Measurements from ENCODE around the gene AFAP1.
"Not testable (repeated sequence)": the region's sequence is repeated elsewhere in the genome, so short reads cannot be mapped to it uniquely, and the experiment has no call there.

The AFAP1 gene

DNA sequence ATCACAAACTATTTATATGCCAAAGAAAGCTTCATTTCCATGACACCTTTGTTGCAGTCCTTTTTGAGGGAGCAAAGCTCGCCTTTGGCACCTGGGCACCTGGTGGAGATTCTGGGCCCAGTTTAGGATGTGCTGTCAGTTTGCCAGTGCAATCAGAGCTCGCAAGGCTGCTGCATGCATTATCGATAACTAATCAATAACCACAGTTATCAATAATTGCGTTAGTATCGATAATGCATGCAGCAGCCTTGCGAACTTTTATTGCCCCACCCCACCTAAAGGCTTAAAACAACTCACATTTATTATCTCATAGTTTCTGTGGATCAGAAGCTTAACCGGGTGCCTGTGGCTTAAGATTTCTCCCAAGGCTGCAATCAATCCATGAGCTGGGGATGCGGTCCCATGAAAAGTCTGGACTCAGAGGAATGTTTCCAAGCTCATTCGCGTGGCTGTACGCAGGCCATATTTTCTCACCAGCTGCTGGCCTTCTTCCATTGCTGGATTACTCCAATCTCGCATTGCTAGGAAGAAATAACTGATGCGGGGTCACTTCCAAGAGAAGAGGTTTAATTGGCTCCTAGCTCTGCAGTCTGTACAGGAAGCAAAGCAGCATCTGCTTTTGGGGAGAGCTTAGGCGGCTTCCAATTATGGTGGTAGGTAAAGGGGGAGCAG lies 6.2 kb upstream of the AFAP1 start:
- no peak for DNase-seq

DNA sequence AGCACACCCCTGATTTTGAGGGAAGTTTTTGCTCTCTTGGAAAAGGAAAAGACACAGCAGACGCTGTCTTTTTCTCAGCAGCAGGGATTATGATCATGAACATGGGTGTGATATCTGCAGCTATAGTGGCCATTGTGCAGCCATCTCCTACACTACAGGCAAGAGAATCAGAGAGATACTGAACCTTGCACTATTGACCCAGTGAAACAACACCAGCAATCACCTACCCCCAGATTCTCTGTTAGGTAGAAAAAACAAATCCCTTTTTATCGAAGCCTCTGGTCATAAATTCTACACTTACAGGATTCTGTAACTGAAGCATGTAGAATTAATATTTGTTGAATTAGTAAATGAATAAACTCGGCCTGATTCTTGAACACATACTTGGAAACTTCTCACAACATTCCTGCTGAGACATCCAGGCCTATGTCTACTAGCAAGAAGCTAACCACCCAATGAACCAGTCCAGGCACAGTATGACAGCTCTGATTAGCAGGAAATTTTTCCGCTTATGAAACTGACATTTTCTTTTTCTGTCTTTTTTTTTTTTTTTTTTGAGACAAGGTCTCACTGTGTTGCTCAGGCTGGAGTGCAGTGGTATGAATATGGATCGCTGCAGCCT lies 5.0 kb upstream of the AFAP1 start:
- no peak for DNase-seq

DNA sequence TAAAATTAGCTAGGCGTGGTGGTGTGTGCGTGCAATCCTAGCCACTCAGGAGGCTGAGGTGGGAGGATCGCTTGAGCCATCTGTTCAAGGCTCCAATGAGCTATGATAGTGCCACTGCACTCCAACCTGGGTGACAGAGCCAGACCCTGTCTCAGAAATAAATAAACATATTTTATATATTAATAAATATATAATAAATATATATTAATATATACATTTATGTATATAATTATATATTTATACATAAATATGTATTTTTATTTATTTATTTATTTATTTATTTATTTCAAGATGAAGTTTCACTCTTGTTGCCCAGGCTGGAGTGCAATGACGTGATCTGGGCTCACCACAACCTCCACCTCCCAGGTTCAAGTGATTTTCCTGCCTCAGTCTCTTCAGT lies 4.0 kb upstream of the AFAP1 start:
- DNase-seq = not testable (repeated sequence)

DNA sequence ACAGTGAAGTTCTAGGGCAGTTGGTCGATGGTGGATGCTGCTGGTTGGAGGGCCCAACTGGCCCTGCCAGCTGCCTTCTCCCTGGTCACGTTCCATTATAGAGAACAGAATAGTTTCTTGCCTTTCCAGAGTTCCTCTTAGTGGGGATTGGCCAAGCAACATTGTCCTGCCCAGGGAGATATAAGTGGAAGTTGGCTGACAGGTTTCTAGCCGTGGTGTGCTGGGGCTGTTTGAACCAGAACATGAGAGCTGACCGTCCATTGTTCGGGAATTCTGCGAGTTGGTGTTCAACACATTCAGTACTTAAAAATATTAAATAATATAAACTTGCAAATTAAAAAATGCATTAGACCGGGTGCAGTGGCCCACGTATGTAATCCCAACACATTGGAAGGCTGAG lies 3.5 kb upstream of the AFAP1 start:
- DNase-seq = no peak

DNA sequence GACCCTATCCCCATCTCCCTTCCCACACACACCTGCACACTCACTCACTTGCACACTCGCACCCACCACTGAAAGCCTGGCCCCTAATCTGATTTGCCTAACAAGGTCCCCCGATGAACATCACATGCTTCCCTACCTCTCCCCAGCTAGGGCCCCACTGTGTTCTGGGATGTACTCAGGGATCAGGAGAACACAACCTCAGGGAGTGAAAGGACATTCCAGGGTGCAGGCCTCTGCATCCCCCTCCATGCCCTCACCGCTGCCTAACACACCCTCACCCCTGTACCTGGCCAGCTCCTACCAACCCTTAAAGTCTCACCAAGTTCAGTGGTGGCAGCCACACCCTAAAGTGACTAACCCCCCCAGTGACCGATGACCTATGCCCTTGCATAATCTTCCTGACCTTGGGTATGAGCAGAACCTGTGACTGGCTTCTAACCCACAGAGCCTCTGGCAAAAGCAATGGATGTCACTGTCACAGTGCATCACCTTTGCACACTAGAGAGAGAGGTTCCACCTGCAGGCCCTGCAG lies 2.4 kb upstream of the AFAP1 start:
- DNase-seq = no peak

DNA sequence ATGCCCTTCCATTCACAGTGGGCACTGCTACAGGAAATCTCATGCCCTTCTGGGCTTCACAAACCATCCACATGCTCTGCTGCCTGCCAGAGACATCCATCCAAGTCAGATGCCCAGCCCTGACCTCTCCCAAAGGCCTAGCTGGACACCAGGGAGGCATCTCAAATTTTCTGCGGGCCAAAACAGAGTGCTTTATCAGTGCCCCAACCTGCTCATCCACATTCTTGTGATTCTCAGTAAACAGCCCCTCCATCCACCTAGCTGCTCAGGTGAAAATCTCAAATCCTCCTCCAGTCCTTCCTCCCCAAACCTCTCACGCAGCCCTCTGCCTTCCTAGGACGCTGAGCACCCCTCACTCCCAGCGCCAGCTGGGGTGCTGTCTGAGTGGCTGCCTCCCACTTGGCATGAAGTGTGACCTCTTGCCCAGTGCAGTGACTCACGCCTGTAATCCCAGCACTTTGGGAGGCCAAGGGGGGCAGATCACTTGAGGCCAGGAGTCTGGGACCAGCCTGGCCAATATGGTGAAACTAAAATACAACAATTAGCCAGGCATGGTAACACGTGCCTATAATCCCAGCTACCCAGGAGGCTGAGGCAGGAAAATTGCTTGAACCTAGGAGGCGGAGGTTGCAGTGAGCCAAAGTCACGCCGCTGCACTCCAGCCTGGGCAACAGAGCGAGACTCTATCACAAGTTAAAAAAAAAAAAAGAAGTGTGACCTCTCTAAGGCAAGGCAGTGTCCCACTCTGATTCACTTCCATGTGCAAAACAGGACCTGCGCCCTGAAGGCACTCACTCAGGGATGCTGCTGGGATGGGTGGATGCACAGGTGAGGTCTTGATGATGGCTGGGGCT lies 1.7 kb upstream of the AFAP1 start:
- DNase-seq = no peak

DNA sequence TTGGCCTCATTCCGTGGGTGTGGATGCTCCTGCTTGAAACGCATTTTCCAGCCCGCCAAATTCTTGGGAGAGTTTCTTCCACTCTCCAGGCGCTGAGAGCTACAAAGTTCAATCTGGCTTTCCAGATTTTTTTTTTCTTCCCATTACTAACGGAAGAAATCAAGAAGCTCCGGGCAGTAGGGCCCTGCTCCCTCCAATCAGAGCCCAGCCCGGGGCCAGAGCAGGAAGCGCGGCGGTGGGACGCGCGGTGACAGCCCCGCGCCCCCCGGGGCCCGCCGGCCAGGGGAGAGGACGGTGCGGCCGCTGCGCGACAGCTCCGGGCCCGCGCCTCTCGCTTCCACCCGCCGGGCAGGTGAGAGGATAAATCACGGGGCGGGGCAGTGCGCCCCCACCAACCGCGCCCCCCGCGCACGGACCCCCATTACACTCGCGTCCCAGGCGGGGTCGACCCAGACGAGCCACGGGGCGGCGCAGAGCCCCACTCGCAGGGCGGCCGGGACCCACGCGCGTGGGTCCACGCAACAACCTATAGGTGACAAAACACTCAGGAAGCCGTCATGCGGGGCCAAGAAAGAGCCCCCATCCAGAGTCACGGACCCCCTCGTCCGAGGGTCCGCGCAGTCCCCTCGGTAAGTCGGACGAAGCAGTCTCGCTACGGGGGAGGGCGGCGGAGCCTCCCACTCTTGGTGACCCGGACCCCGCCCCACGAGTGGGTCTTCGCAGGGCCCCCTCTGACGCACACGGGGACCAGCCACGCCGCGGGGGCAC lies 868 bp downstream of the AFAP1 start:
- no peak for DNase-seq

DNA sequence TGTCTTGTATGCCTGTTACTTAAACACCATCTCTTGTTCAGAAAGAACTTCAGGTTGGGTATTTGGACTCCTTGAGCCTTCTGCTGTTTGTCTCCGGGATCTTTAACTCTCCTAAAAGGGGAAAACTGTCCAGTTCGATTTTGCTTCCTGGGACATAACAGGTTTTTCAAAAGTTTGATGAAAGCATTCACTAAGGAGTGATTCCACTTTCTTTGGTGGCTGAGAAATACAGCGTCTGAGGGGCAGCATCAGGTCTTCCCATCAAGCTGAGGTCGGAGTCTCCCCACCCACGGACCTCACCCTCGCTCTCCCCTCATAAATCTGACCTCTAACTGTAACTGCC lies 1.4 kb downstream of the AFAP1 start:
- DNase-seq = no peak

DNA sequence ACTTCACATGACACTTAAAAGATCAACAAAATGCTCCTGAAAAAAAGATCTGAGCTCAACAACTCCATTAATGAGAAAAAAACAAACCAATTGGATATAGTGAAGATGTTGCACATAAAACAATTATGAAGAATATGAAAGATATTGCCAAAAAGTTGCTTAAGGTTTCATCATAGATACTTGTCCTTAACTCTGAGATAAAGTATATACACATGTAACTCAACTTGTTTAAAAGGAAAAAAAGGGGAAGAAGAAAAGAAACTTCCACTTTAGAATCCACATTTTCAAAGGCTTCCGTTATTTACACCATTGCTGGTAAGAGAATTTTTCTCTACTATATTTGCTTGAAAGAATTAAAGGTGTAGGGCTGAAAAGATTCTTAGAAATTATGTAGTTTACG lies 2.7 kb downstream of the AFAP1 start:
- no peak for DNase-seq

DNA sequence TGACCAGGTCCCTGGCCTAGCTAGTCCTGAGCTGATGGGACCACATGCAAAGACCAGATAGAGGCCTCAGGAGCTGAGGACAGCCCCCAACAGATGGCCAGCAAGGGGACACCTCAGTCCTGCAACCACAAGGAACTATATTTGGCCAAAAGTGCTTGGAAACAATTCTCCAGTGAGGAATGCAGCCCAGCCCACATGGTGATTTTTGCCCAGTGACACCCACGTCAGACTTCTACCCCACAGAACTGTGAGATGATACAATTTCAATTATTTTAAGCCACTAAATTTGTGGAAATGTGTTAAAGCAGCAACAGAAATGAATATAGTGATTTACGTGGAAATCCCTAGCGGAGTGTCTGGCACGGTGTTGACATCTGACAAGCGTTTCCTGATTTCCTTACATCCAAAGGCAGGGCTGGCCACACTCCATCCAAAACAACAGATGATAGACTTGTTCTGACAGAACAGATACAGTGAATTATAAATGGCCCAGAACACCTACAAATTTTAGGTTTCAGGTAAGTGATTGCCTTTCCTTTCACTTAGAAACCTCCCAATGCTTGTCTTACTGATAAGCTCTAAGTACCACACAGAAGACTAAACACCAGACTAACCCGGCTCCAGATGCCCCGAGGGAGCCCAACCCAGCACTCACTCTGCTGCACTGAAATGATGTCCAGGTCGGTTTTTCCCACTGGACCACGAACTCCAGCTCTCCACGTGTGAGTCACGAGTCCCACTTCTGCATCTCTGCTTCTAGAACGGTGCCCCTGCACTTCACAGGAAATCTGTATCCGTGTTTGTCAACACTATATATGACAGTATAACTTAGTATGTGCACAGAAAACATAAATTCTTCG lies 5.8 kb downstream of the AFAP1 start:
- DNase-seq = no peak

DNA sequence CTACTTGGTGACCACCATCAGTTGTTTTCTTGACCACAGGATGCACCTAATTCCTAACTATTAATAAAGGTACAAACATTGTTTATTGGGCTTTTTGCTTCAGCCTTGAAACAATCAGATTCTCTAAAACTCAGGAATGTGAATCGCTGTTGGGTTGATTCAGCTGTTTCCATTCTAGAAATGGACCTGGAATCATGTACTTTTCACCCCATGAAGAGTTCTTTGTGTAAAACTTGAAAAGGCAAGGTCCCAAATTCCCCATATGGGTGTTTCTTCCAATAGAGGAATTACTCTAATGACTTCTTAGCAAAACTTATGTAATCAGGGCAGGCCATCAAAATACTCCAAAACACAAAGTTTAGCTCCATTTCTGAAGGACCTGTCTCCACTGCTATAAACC lies 7.4 kb downstream of the AFAP1 start:
- DNase-seq = no peak

DNA sequence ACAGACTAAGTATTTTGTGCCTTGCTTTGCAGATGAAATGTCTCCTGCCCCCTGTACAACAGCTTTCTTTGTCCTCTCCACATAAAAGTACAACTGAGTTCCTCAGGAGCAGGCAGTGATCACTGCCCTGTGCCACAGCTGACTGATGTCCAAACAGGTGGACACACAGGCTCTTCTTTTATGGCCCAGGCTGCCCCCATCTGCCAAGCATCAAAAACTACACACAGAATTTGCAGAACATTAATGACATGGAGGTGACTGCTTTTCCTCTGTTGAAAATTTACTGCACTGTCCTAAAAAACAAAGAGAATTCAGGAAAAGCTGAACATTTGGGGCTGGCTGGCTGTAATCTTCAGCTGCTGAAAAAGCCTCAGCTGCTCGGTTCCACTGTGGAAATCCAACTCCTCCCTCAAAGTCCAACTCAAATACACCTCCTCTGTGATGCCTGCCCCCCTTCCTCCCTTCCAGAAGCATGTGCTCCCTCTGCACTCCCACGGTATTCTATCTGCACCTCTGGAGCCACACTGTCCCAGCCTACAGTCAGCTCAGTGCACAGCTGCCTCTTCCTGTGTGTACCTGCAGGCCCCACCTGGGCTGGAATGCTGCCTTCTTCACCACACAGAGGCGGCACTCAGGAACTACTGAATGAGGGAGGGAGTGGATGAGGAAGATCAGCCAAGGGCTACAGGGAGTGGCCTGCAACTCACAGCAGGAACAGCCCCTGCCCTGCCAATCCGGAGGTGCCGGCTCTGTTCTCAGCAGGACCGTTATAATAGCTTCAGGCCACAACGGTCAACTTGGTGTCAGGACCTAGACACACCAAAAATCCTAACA lies 10.3 kb downstream of the AFAP1 start:
- no peak for DNase-seq

DNA sequence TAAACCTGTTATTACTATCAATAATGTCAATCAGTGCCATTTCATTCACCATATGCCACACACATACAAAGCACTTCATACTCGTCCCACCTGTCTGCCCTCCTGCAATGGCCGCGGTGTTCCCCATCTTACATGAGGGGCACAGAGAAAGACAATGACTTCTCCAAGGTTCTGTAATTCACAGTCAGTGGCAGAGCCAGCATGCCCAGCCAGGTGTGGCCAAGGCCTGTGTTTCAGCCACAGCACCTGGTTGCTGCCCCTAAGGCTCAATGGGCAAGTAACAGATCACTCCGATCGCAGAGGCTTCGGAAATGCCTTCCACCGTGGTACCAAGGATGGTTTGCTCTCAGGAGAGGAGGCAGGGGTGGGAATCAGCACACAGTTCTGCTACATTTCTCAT lies 10.9 kb downstream of the AFAP1 start:
- DNase-seq = no peak

DNA sequence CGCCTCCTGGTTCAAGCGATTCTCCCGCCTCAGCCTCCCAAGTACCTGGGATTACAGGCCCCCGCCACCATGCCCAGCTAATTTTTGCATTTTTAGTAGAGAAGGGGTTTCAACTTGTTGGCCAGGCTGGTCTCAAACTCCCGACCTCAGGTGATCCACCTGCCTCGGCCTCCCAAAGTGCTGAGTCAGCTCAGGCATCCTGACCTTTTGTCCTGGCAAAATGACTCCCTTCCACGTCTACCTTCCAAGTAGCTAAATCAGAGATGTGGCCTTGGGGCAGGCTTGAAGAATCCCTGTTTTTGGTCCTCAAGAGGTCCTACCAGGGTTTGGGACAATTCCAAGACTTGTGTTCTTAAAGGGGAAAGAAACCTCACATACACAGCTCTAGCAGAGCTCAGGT lies 12.8 kb downstream of the AFAP1 start:
- no peak for DNase-seq

DNA sequence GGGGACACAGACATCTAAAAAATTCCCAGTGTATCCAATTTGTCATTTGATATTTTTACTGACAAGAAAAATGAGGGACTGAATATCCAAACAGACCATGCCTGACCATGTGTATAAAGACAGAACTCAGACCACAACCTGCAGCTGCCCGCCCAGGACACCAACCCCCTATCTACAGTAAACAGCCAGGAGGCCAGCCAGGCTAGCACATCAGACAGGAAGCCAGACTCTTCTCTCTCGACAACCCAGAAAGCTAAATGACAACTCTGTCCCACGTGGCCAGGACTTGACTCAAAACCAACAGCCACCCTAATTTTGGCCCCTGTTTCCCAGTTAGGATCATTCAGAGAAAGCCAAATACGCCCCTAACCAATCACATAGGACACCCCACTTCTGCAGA lies 15.1 kb downstream of the AFAP1 start:
- no peak for DNase-seq

DNA sequence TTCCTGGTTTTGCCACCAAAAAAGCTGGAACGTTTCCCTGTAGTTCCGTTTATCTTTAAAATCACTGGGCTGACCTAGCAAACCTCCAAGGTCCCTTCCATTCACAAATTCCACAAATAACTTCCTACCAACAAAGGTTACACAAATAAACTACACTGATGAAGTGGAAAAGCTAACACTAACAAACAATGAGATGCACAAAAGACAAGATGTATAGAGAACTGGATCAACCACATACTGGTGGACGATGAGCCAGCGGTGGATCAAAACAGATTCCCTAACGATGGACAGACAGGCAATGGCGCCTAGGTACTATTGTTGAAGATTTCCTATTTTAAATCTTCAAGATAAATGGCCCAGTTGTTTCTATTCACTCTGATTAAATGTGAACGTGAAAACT lies 15.5 kb downstream of the AFAP1 start:
- no peak for DNase-seq

DNA sequence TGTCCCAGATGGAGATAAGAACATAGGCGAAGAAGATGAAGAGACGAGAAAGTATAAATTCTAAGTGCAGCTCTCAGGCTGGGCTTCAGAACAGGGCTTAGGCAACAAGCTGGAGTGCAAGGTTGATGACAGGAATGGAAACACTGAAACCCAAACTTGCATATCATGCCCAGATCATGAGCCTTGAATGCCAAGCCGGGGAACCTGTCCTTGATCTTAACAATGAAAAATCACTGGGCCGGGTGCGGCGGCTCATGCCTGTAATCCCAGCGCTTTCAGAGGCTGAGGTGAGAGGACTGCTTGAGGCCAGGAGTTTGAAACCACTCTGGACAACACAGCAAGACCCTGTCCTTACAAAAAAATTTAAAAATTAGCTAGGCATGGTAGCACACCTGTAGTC lies 17.2 kb downstream of the AFAP1 start:
- no peak for DNase-seq

DNA sequence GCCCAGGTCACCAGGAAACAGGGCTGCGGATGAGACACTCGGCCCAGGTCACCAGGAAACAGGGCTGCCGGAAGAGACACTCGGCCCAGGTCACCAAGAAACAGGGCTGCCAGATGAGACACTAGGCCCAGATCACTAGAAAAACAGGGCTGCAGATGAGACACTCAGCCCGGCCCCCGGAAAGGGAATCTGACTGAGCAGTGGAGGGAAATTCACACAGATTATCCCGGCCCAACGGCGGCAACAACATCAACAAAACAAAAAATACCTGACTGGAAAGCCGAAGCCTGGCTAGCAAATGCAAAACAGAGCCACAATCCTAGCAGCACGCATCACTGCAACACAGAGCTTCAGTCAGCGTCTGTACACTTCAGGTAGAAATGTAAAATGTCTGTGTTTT lies 20.7 kb downstream of the AFAP1 start:
- DNase-seq = no peak

DNA sequence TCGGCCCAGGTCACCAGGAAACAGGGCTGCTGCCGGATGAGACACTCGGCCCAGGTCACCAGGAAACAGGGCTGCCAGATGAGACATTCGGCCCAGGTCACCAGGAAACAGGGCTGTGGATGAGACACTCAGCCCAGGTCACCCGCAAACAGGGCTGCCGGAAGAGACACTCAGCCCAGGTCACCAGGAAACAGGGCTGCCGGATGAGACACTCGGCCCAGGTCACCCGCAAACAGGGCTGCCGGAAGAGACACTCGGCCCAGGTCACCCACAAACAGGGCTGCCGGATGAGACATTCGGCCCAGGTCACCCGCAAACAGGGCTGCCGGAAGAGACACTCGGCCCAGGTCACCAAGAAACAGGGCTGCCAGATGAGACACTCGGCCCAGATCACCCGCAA lies 21.5 kb downstream of the AFAP1 start:
- not testable (repeated sequence) for DNase-seq

DNA sequence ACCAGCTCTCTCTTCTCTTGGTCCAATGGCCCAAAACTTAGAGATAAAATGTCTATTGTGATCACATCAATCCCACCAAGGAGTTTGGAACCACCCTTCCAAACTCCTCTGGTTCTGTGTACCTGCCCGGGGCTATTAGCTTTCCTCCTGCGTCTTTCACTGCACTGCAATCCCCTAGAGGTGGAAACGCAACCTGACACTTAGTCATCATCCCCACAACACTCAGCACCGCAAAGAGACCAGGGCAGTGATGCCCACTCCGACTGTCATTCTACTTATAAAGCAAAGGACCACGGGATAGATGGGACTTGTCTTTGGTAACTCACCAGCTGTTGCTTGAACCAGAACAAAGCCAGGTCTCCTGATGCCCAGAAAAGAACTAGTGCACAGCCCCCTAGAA lies 22.0 kb downstream of the AFAP1 start:
- DNase-seq = no peak

DNA sequence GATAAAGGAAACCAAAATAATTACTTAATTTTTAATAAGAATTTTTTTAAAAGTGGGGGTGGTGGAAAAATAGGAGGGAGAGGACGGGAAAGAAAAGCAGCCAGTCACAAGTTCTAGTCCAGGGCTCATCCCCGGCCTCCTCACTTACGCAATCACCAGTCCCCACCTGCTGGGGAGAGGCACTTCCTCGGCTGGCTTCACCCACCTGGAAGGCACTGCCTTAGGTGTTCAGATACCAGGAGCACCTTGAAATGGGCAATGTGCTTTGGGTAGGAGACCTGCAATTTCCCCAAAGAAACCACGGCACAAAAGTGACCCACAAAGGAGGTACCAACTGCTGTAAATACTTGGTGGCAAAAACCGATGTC lies 23.8 kb downstream of the AFAP1 start:
- DNase-seq = no peak

Measured in stimulated activated naive CD4-positive, alpha-beta T cell treated with Interleukin-2 at 50 U/mL for 16 hours (primary cell).